A673 (cell line): ENCODE measurements around the gene CLSTN2.

Experiments
- CTCF ChIP-seq: fragments of 300-800, 200-600 bp; sonication (generic); conservative IDR thresholded peaks from 2 replicates; pipeline ENCODE4 v1.5.1; 2017; ENCODE audit warnings: low read depth, mild to moderate bottlenecking, antibody characterized with exemption, low read length, moderate library complexity, mixed read lengths
- EZH2 ChIP-seq: fragments of 200-600 bp; sonication (generic); IDR thresholded peaks from 2 replicates; pipeline ENCODE4 v1.6.1; 2017; ENCODE audit warnings: borderline replicate concordance, low read depth, mild to moderate bottlenecking, mixed read lengths, antibody characterized with exemption, low read length; ENCODE audit not compliant: poor library complexity, severe bottlenecking

GRCh38 chr3:140468407-140468806 lies 533.4 kb downstream of the CLSTN2 start:
- TF ChIP-seq CTCF = no peak
- no peak for TF ChIP-seq EZH2
